ENCODE results near the gene CPSF3.
"Not testable (repeated sequence)": the region's sequence is repeated elsewhere in the genome, so short reads cannot be mapped to it uniquely, and the experiment has no call there.

CPSF3 gene

GRCh38 chr2:9472511-9472910, 49.1 kb downstream of the CPSF3 start:
- no peak for DNase-seq

DNA sequence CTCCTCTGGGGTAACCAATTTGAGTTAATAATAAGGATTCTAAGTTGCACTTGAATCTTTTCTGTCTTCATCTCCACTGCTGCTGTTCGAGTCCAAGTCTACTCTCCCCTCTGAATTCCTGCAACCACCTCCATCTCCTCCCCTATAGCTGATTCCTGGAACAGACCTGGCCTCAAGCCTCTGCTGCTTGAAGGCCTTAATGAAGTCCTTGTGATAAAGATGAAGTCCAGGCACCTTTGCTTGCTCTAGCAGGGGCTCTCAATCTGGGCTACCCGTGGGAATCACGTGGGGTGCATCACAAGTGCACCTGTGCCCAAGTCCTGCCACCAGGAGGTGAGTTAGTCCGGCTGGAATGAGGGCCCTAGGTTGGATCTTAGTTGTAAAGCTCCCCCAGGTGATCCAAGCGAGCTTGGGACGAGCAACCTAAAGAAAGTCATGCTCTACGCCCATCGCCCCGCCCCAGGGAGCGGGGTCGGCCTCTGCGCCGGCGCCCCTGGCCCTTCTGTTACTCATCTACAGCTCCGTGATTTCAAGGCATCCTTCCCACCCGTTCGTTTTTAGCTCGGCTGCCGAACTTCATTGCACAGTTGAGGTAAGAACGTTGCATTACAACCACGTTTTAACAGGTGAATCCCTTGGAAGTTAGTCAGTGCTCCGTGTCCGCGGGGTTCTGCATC, 50.0 kb downstream of the CPSF3 start:
- DNase-seq: no peak

DNA sequence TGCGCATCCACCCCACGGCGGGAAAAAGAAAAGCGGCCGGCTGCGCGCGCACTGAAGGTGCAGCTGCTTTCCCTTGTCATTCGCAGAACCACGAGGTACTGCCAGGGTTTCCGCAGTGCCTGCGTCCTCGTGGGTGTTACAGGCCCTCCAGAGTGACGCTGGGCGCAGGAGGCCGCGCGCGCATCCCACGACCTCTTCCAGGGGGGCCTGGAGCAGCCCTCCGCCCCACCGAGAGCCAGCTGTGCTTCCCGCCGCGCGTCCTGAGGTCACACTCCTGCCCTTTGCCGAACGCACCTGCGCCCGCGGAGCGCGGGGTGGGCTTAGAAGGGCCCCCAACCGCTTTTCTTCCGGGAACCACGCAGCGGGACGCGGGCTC, 50.5 kb downstream of the CPSF3 start:
- peak; percentile 47 for DNase-seq

GRCh38 chr2:9474361-9475057, 51.1 kb downstream of the CPSF3 start, which contains the start of gene IAH1:
Gene IAH1, plus strand, starts transcription at chr2:9474551. Its CDS starts 16 bp downstream, at chr2:9474567.
- peak; percentile 66 for DNase-seq

GRCh38 chr2:9477914-9478313, 54.5 kb downstream of the CPSF3 start:
- no peak for DNase-seq

DNA sequence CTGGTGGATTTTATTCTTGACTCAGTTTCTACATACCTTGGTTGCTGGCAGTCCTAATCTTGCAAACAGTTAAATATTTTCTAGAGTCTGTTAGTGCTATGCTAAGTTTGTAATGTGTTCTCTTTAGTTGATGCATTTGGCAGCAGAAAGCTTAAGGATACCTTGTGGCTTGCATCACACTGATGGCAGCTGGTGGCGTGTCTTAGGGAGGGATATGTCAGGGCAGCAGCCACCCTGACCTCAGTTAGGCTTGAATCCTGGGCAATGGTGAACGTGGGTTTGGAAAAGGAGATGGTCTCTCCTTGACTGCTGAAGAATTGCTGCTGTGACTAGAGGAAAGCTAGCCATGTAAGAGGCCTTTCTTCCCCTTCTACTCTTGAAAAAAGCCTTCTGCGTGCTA, 55.1 kb downstream of the CPSF3 start:
- no peak for DNase-seq

GRCh38 chr2:9480157-9480556, 56.7 kb downstream of the CPSF3 start:
- DNase-seq: no peak

GRCh38 chr2:9483107-9483506, 59.7 kb downstream of the CPSF3 start:
- DNase-seq: no peak

- DNase-seq: no peak
Measured at GRCh38 chr2:9484533-9484932, 61.1 kb downstream of the CPSF3 start.

- DNase-seq: no peak
Measured at GRCh38 chr2:9488583-9489547, 65.4 kb downstream of the CPSF3 start.

- no peak for DNase-seq
Measured at GRCh38 chr2:9490789-9491188, 67.3 kb downstream of the CPSF3 start.

GRCh38 chr2:9492927-9493326, 69.5 kb downstream of the CPSF3 start:
- no peak for DNase-seq

- DNase-seq: no peak
Measured at GRCh38 chr2:9493478-9493877, 70.0 kb downstream of the CPSF3 start.

DNA sequence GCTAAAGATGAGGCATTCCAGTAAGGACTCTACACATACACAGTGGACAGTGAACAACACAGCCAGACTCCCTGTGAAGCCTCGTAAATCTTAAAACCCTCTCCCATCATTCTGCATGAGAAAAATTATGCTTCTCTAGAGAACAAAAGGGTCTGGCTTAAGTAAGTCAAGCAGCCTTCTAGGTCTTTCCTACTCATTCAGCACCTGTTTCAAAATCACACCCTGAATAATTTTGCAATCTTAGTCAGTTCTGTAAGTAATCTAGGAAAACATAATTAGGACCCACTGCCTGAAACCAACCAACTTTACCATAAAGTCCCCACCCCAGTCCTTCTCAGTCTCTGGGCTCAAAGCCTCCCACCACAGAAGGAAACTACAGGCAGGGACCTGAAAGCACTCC, 70.6 kb downstream of the CPSF3 start:
- DNase-seq: no peak

DNA sequence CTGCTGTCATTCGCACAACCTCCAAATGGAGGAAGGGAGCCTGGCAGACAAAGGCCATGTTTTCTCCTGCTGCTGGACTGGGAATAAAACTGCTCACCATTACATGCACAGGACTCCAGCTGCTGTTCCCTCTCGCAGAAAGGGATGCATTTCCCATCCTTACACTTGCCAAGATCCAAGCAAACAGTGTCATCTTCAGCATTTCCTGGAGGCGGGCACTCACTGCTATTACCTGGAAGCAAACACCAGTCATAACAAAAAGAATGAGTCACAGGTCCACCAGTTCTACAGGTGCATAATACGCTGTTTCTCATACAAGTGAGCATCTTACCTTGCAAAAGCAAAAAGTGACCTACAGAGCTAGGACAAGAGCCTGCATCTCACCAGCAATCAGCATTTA, 73.6 kb downstream of the CPSF3 start:
- DNase-seq: no peak

DNA sequence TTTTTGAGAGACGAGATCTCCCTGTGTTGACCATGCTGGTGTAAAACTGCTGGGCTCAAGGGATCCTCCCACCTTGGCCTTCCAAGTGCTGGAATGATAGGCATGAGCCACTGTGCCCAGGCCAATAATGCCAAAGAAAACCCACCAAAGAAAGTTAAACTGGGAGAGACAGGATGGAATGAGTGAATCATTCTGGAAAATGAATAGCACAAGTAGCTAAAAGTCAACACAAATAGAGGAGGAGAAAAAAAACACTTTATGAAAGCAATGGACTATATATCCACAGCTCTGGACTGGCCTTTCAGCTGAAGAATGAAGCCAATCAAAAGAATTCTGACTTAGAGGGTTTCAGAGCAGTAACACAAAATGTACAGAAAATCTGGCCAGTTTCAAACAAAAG, 74.8 kb downstream of the CPSF3 start:
- DNase-seq: no peak

DNA sequence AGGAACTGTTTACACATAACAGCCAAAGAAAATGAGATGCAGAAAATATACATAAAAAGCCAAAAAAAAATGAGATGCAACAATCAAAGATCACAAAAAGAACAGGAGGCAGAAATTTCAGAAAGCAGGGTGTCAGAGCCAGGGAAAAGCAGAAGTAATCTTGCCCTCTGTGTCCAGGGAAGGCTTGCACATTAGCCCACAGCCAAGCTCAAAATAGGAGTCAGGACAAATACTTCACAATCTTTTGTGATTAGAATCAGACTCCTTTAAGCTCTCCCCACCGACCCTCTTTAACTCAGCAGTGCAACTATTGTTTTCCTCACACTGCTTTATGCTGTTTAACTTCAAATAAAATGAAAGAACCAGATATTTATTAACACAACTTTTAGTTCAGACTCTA, 85.5 kb downstream of the CPSF3 start:
- DNase-seq: peak; percentile 22

- not testable (repeated sequence) for DNase-seq
Measured at GRCh38 chr2:9513946-9514345, 90.5 kb downstream of the CPSF3 start.

DNA sequence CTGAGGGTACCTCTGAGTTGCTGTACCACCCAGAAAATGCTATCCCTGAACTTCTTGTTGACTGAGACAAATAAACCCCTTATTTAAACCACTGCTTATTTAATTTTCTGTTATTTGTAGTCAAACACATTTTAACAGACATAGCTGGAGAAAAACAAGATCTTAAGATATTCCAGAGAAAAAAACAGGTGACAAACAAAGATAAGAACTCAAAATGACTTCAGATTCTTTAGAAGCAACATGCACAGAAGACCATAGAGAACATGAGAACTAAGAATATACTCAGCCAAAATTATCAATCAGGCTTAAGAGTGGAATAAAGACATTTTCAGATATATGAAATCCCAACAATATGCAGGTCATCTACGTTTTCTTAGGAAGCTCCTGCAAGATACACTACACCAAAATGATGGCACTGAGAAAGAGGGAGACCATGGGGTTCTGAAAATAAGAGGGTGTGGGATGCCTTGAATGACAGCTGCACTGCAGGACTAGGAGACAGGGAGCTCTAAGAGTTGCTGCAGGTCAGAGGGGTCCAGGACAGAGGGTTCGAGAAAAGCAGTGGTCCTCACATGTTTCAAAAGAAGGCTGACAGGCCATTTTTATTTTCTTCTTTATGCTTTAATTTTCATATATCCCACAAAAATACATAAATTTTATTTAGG, 93.8 kb downstream of the CPSF3 start:
- DNase-seq: no peak

GRCh38 chr2:9518163-9518562, 94.7 kb downstream of the CPSF3 start:
- DNase-seq: no peak

DNA sequence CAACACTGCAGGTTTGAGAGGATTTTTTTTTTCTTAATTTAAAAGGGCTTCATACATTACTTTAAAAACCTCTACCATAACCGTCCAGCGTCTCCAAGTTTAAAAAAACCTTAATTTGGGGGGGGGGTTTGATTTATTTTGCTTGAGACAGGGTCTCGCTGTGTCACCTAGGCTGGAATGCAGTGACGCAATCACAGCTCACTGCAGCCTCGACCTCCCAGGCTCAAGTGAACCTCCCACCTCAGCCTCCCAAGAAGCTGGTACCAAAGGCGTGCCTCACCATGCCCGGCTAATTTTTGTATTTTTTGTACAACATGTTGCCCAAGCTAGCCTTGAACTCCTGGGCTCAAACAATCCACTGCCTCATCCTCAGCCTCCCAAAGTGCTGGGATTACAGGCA, 95.3 kb downstream of the CPSF3 start:
- no peak for DNase-seq

- peak; percentile 34 for DNase-seq
Measured at GRCh38 chr2:9519250-9519649, 95.8 kb downstream of the CPSF3 start.

Measured in inflammatory macrophage treated with lipopolysaccharide for 4 hours (primary cell).